WTC11 (cell line): ENCODE results near the gene TNPO3. TPM values are rescaled to one million over a fixed set of nuclear protein-coding genes. Genes with fewer than 3 reads are reported as not detected.

Experiments used
- ATAC-seq: fragments of 200-7000 bp; cut with Tn5 transposase; 2 replicates; pipeline ENCODE4 v1.10.0; 2021; ENCODE audit warnings: mild to moderate bottlenecking, moderate library complexity
- CTCF ChIA-PET: fragments of 300-600 bp; sonication (Branson Sonifier 250); formaldehyde crosslinking; loops from one replicate; lab custom pipeline; 2021; ENCODE audit warnings: antibody characterized with exemption; lab: Charles Lee
- POLR2A ChIA-PET: fragments of 350-600 bp; sonication (Branson Sonifier 250); formaldehyde crosslinking; loops from one replicate; lab custom pipeline; 2021; ENCODE audit warnings: antibody characterized with exemption; lab: Charles Lee
- DNase-seq: peaks from one replicate; pipeline ENCODE4 v3.0.0; 2021; ENCODE audit warnings: low spot score
- H3K27ac Mint-ChIP-seq: 2 replicates; pipeline ENCODE4 v1.8.0; 2021; ENCODE audit warnings: mixed read lengths
- H3K27me3 Mint-ChIP-seq: 2 replicates; pipeline ENCODE4 v1.8.0; 2021; ENCODE audit warnings: low read depth, mild to moderate bottlenecking, moderate library complexity, mixed read lengths
- H3K36me3 Mint-ChIP-seq: 2 replicates; pipeline ENCODE4 v1.8.0; 2021; ENCODE audit warnings: mixed read lengths
- H3K4me1 Mint-ChIP-seq: 2 replicates; pipeline ENCODE4 v1.8.0; 2022; ENCODE audit warnings: mixed read lengths
- H3K4me3 Mint-ChIP-seq: 2 replicates; pipeline ENCODE4 v1.8.0; 2021; ENCODE audit warnings: mild to moderate bottlenecking, moderate library complexity, mixed read lengths
- H3K9me3 Mint-ChIP-seq: 2 replicates; pipeline ENCODE4 v1.8.0; 2021; ENCODE audit warnings: mixed read lengths
- ATF2 ChIP-seq: sonication (generic); formaldehyde crosslinking; IDR thresholded peaks from 2 replicates; pipeline ENCODE4 v1.8.1; 2022; ENCODE audit warnings: low read depth, missing genetic modification reagents, borderline replicate concordance
- CREB1 ChIP-seq: sonication (generic); formaldehyde crosslinking; IDR thresholded peaks from 2 replicates; pipeline ENCODE4 v1.8.0; 2023; ENCODE audit warnings: mild to moderate bottlenecking, missing genetic modification reagents
- CREM ChIP-seq: sonication (generic); formaldehyde crosslinking; IDR thresholded peaks from 2 replicates; pipeline ENCODE4 v1.8.1; 2022; ENCODE audit warnings: mild to moderate bottlenecking, missing genetic modification reagents, moderate library complexity
- EMX1 ChIP-seq: fragments of 250-450 bp; sonication (Bioruptor Pico); IDR thresholded peaks from 2 replicates; pipeline ENCODE4 v1.8.0; 2021; ENCODE audit warnings: mild to moderate bottlenecking
- ESRRA ChIP-seq: sonication (generic); formaldehyde crosslinking; IDR thresholded peaks from 2 replicates; pipeline ENCODE4 v1.8.1; 2022; ENCODE audit warnings: mild to moderate bottlenecking, missing genetic modification reagents, borderline replicate concordance
- ETV6 ChIP-seq: sonication (generic); formaldehyde crosslinking; IDR thresholded peaks from 2 replicates; pipeline ENCODE4 v1.8.1; 2022; ENCODE audit warnings: mild to moderate bottlenecking, missing genetic modification reagents
- MLX ChIP-seq: sonication (generic); formaldehyde crosslinking; IDR thresholded peaks from 2 replicates; pipeline ENCODE4 v1.8.1; 2023; ENCODE audit warnings: mild to moderate bottlenecking, missing genetic modification reagents, moderate library complexity
- NFYB ChIP-seq: sonication (generic); formaldehyde crosslinking; conservative IDR thresholded peaks from 2 replicates; pipeline ENCODE4 v1.8.0; 2022; ENCODE audit warnings: low read depth, missing genetic modification reagents
- RELA ChIP-seq: sonication (generic); formaldehyde crosslinking; IDR thresholded peaks from 2 replicates; pipeline ENCODE4 v1.8.1; 2022; ENCODE audit warnings: missing genetic modification reagents, mild to moderate bottlenecking, borderline replicate concordance
- RORB ChIP-seq: fragments of 250-450 bp; sonication (Bioruptor Pico); IDR thresholded peaks from 2 replicates; pipeline ENCODE4 v1.9.0; 2021; ENCODE audit warnings: mild to moderate bottlenecking
- ZMAT4 ChIP-seq: fragments of 250-450 bp; sonication (Bioruptor Pico); IDR thresholded peaks from 2 replicates; pipeline ENCODE4 v1.9.0; 2021; ENCODE audit warnings: mild to moderate bottlenecking
- ZNF423 ChIP-seq: fragments of 250-450 bp; sonication (Bioruptor Pico); IDR thresholded peaks from 2 replicates; pipeline ENCODE4 v2.1.2; 2022; ENCODE audit warnings: mild to moderate bottlenecking, moderate library complexity
- ZNF512 ChIP-seq: sonication (generic); formaldehyde crosslinking; IDR thresholded peaks from 2 replicates; pipeline ENCODE4 v1.8.1; 2022; ENCODE audit warnings: missing genetic modification reagents, borderline replicate concordance
- total RNA-seq: library from RNA; stranded (reverse); gene quantifications from 3 replicates; pipeline ENCODE4 v1.2.3, GENCODE V29; 2021
- TF ChIP-seq, protein P1 (sequence below): sonication (generic); formaldehyde crosslinking; conservative IDR thresholded peaks from 2 replicates; pipeline ENCODE4 v1.8.1; 2023; ENCODE audit warnings: mild to moderate bottlenecking, low read depth, missing genetic modification reagents, moderate library complexity
- TF ChIP-seq, protein P2 (sequence below): sonication (generic); formaldehyde crosslinking; IDR thresholded peaks from 2 replicates; pipeline ENCODE4 v1.8.0; 2022; ENCODE audit warnings: mild to moderate bottlenecking, missing genetic modification reagents
- TF ChIP-seq, protein P3 (sequence below): sonication (generic); formaldehyde crosslinking; IDR thresholded peaks from 2 replicates; pipeline ENCODE4 v1.8.0; 2022; ENCODE audit warnings: mild to moderate bottlenecking, missing genetic modification reagents
- TF ChIP-seq, protein P4 (sequence below): sonication (generic); formaldehyde crosslinking; IDR thresholded peaks from 2 replicates; pipeline ENCODE4 v1.8.0; 2022; ENCODE audit warnings: mild to moderate bottlenecking, missing genetic modification reagents
- TF ChIP-seq, protein P5 (sequence below): sonication (generic); formaldehyde crosslinking; IDR thresholded peaks from 2 replicates; pipeline ENCODE4 v1.8.1; 2023; ENCODE audit warnings: mild to moderate bottlenecking, missing genetic modification reagents

The TNPO3 gene
- total RNA-seq, 1 experiment from 2014 or later: 91.7 TPM

- TF ChIP-seq, protein P1, sequence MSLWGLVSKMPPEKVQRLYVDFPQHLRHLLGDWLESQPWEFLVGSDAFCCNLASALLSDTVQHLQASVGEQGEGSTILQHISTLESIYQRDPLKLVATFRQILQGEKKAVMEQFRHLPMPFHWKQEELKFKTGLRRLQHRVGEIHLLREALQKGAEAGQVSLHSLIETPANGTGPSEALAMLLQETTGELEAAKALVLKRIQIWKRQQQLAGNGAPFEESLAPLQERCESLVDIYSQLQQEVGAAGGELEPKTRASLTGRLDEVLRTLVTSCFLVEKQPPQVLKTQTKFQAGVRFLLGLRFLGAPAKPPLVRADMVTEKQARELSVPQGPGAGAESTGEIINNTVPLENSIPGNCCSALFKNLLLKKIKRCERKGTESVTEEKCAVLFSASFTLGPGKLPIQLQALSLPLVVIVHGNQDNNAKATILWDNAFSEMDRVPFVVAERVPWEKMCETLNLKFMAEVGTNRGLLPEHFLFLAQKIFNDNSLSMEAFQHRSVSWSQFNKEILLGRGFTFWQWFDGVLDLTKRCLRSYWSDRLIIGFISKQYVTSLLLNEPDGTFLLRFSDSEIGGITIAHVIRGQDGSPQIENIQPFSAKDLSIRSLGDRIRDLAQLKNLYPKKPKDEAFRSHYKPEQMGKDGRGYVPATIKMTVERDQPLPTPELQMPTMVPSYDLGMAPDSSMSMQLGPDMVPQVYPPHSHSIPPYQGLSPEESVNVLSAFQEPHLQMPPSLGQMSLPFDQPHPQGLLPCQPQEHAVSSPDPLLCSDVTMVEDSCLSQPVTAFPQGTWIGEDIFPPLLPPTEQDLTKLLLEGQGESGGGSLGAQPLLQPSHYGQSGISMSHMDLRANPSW (CRISPR knock-in tag): no peak
- TF ChIP-seq RELA (CRISPR knock-in tag) (no peak), CREM (CRISPR knock-in tag) (no peak), ZNF423 (CRISPR knock-in tag) (peak; percentile 32; the same call in 1 of the 2 replicates), ZMAT4 (CRISPR knock-in tag) (no peak), ZNF512 (CRISPR knock-in tag) (no peak)
- TF ChIP-seq, protein P2, sequence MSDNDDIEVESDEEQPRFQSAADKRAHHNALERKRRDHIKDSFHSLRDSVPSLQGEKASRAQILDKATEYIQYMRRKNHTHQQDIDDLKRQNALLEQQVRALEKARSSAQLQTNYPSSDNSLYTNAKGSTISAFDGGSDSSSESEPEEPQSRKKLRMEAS (CRISPR knock-in tag): peak; percentile 9; the same call in 1 of the 2 replicates
Measured at GRCh38 chr7:128910569-128910945, 144.4 kb downstream of the TNPO3 start, which contains the start of gene KCP (continued).

DNA sequence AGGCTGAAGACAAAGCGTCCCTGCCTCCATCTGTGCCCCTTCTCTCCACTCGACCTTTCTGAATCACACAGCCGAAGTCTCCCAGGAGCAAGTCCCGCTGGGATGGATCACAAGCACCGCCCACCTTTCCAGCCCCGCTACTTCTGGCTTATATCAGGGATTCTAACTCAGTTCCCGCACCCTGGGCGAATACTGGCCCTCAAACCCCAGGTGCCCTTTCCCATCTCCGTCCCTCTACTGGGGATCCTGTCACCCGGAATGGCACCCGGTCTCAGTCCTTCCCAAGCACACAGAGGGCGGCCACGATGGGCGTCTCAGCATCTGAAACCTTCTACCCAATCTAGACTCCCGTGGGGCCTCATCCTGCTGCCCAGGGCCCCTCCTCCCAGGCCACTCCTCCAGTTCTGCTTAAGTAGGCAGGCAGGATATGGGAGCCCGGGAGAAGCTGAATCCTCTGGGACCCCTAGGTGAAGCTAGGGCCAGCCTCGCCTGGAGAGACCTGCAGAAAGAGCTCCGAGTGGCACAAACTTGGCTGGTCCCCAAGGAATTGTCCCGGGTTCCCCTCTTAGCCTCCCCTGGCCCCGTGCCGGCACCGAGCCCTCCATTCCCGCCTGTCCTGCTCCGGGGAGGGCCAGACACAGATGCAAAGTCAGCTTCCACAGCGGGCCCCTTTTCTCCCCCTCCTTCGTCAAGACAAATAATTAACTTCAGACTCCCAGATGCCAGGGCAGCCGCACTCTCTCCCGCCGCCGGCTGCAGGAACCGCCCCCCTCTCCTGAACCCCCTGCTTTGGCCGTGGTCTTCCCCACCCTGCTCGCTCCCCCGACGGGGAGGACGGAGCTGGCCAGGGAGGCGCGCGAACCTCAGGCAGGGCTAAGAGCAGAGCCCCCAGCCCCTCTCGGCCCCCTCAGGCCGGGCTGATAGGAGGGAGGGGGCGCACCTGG lies 145.0 kb downstream of the TNPO3 start:
- DNase-seq (peak; percentile 52), ATAC-seq (peak; percentile 41)
- TF ChIP-seq EMX1 (CRISPR knock-in tag): no peak
- TF ChIP-seq, protein P3, sequence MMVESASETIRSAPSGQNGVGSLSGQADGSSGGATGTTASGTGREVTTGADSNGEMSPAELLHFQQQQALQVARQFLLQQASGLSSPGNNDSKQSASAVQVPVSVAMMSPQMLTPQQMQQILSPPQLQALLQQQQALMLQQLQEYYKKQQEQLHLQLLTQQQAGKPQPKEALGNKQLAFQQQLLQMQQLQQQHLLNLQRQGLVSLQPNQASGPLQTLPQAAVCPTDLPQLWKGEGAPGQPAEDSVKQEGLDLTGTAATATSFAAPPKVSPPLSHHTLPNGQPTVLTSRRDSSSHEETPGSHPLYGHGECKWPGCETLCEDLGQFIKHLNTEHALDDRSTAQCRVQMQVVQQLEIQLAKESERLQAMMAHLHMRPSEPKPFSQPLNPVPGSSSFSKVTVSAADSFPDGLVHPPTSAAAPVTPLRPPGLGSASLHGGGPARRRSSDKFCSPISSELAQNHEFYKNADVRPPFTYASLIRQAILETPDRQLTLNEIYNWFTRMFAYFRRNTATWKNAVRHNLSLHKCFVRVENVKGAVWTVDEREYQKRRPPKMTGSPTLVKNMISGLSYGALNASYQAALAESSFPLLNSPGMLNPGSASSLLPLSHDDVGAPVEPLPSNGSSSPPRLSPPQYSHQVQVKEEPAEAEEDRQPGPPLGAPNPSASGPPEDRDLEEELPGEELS: no peak
- TF ChIP-seq ETV6: 0 out of 2 replicates have a peak, but pooled peaks have one; percentile 8
- TF ChIP-seq MLX: no peak
- no peak for TF ChIP-seq CREM (CRISPR knock-in tag)
- no peak for TF ChIP-seq ESRRA (CRISPR knock-in tag)
- no peak for TF ChIP-seq NFYB (CRISPR knock-in tag)
- TF ChIP-seq CREB1 (CRISPR knock-in tag): no peak
- TF ChIP-seq, protein P2 (CRISPR knock-in tag): 0 out of 2 replicates have a peak, but pooled peaks have one; percentile 56
- no peak for TF ChIP-seq RELA (CRISPR knock-in tag)
- TF ChIP-seq RORB (CRISPR knock-in tag): no peak
- TF ChIP-seq, protein P4, sequence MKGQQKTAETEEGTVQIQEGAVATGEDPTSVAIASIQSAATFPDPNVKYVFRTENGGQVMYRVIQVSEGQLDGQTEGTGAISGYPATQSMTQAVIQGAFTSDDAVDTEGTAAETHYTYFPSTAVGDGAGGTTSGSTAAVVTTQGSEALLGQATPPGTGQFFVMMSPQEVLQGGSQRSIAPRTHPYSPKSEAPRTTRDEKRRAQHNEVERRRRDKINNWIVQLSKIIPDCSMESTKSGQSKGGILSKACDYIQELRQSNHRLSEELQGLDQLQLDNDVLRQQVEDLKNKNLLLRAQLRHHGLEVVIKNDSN (CRISPR knock-in tag): no peak
- TF ChIP-seq, protein P5, sequence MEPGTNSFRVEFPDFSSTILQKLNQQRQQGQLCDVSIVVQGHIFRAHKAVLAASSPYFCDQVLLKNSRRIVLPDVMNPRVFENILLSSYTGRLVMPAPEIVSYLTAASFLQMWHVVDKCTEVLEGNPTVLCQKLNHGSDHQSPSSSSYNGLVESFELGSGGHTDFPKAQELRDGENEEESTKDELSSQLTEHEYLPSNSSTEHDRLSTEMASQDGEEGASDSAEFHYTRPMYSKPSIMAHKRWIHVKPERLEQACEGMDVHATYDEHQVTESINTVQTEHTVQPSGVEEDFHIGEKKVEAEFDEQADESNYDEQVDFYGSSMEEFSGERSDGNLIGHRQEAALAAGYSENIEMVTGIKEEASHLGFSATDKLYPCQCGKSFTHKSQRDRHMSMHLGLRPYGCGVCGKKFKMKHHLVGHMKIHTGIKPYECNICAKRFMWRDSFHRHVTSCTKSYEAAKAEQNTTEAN: no peak
- TF ChIP-seq ATF2 (CRISPR knock-in tag): no peak
- Mint-ChIP-seq H3K36me3 (no peaks in the 10 kb centered on the region), H3K4me1 (peaks cover 28% of the 10 kb centered on the region), H3K4me3 (peak overlapping the region; percentile 72), H3K27ac (no peak overlapping the region), H3K27me3 (peaks cover 64% of the 10 kb centered on the region), H3K9me3 (no peaks in the 10 kb centered on the region)
- CTCF ChIA-PET: interaction anchor here (0.5 to 4.7 kb wide), 20 partner anchors 13 to 522 kb away, joined by 3 to 64 read pairs (median 4); partner anchors contain the start of gene HILPDA
- POLR2A ChIA-PET: interaction anchor here (0.6 to 0.9 kb wide), 2 partner anchors 47 to 102 kb away, joined by 3 to 8 read pairs; partner anchors contain the start of gene ATP6V1F
